GM12878 (cell line): ENCODE measurements around the gene SLC9C2. TPM values are rescaled to one million over a fixed set of nuclear protein-coding genes. Genes with fewer than 3 reads are reported as not detected.
A peak's percentile ranks its signal among the peaks of the same experiment; 100 is the strongest.

Source experiments
- ATAC-seq: fragments of 200-7000 bp; cut with Tn5 transposase; 3 replicates; pipeline ENCODE4 v1.9.1; 2020; ENCODE audit warnings: mild to moderate bottlenecking, moderate library complexity
- BruUV-seq: library from RNA; stranded (reverse); fragments of 400-500 nt; replicated peaks from 2 replicates; lab custom pipeline; 2021; lab: Mats Ljungman, UMichigan
- CTCF ChIA-PET: fragments of 300-600 bp; sonication (Branson Sonifier 250); formaldehyde crosslinking; extraction: SDS; loops from one replicate; lab custom pipeline; 2021; ENCODE audit warnings: inconsistent platforms; lab: Yijun Ruan, JAX
- POLR2A ChIA-PET: fragments of 350-600 bp; formaldehyde crosslinking; extraction: SDS; loops from one replicate; lab custom pipeline; 2021; ENCODE audit warnings: inconsistent platforms; lab: Charles Lee
- RAD21 ChIA-PET: fragments of 300-600 bp; sonication (Branson Sonifier 250); formaldehyde crosslinking; loops from one replicate; lab custom pipeline; 2023; ENCODE audit warnings: antibody characterized with exemption; ENCODE audit not compliant: unreplicated experiment; lab: Charles Lee
- SMC1A ChIA-PET: fragments of 300-600 bp; sonication (Branson Sonifier 250); formaldehyde crosslinking; loops from one replicate; lab custom pipeline; 2023; ENCODE audit not compliant: unreplicated experiment, uncharacterized antibody; lab: Charles Lee
- DNase-seq: peaks from one replicate; pipeline ENCODE4 v3.0.0-alpha.2; 2011; ENCODE audit warnings: low read depth, low spot score
- FAIRE-seq: peaks from 3 replicates; lab custom pipeline; 2011; peaks lifted over from hg19 to GRCh38; lab: Jason Lieb, UNC
- H2AFZ ChIP-seq: 2 replicates; pipeline ENCODE4 v1.6.0; 2011; ENCODE audit warnings: low read depth, low read length, control low read depth; ENCODE audit not compliant: control insufficient read depth
- H3K27ac ChIP-seq: 2 replicates; pipeline ENCODE4 v1.5.1; 2011; ENCODE audit warnings: control low read depth; ENCODE audit not compliant: control insufficient read depth, insufficient read depth
- H3K27me3 ChIP-seq, 2 experiments: replicated peaks in 1 of 2; 2 replicates each; pipeline versions ENCODE4 v1.6.0 to v1.6.1; 2011; ENCODE audit warnings: low read length in 1 of 2; ENCODE audit not compliant: control insufficient read depth in 2 of 2, insufficient read depth in 2 of 2
- H3K36me3 ChIP-seq, 2 experiments: 2 replicates each; pipeline ENCODE4 v1.5.1; 2011; ENCODE audit warnings: low read length in 1 of 2; ENCODE audit not compliant: control insufficient read depth in 2 of 2, insufficient read depth in 2 of 2
- H3K4me1 ChIP-seq: 2 replicates; pipeline ENCODE4 v1.6.1; 2011; ENCODE audit warnings: mild to moderate bottlenecking, low read length, moderate library complexity, mixed read lengths; ENCODE audit not compliant: control insufficient read depth, insufficient read depth
- H3K4me2 ChIP-seq: 2 replicates; pipeline ENCODE4 v1.6.0; 2011; ENCODE audit warnings: control low read depth; ENCODE audit not compliant: control insufficient read depth, insufficient read depth
- H3K4me3 ChIP-seq: fragments of 200-600 bp; sonication (generic); 2 replicates; pipeline ENCODE4 v1.5.1; 2016
- H3K79me2 ChIP-seq: 2 replicates; pipeline ENCODE4 v1.6.0; 2011; ENCODE audit warnings: low read length; ENCODE audit not compliant: control insufficient read depth, insufficient read depth
- H3K9ac ChIP-seq: 2 replicates; pipeline ENCODE4 v1.8.0; 2011; ENCODE audit warnings: low read length, control low read depth, mixed read lengths; ENCODE audit not compliant: control insufficient read depth, insufficient read depth
- H3K9me3 ChIP-seq: replicated peaks from 3 replicates; pipeline ENCODE4 v1.5.1; 2011; ENCODE audit warnings: mild to moderate bottlenecking, low read length; ENCODE audit not compliant: control insufficient read depth, insufficient read depth
- H4K20me1 ChIP-seq: 2 replicates; pipeline ENCODE4 v1.6.0; 2011; ENCODE audit not compliant: control insufficient read depth, insufficient read depth
- BACH1 ChIP-seq: fragments of 450-650 bp; IDR thresholded peaks from 2 replicates; pipeline ENCODE4 v1.6.1; 2017; ENCODE audit warnings: mild to moderate bottlenecking, borderline replicate concordance
- BMI1 ChIP-seq: fragments of 450-650 bp; IDR thresholded peaks from 2 replicates; pipeline ENCODE4 v1.6.1; 2016; ENCODE audit warnings: mild to moderate bottlenecking, moderate library complexity, borderline replicate concordance
- LARP7 ChIP-seq: fragments of 450-650 bp; IDR thresholded peaks from 2 replicates; pipeline ENCODE4 v1.6.1; 2017; ENCODE audit warnings: mild to moderate bottlenecking
- NR2F1 ChIP-seq: fragments of 450-650 bp; conservative IDR thresholded peaks from 2 replicates; pipeline ENCODE4 v1.6.1; 2017; ENCODE audit warnings: mild to moderate bottlenecking
- POLR2AphosphoS2 ChIP-seq: IDR thresholded peaks from 2 replicates; pipeline ENCODE4 v1.6.1; 2011; ENCODE audit warnings: low read depth, mild to moderate bottlenecking, low read length, improper control_type of control experiment, moderate library complexity
- PRDM15 ChIP-seq: fragments of 450-650 bp; formaldehyde crosslinking; IDR thresholded peaks from 2 replicates; pipeline ENCODE4 v1.4.0; 2020; ENCODE audit warnings: mild to moderate bottlenecking, moderate library complexity
- SIN3A ChIP-seq: IDR thresholded peaks from 2 replicates; pipeline ENCODE4 v1.6.1; 2012; ENCODE audit warnings: low read depth, low read length, improper control_type of control experiment
- TCF3 ChIP-seq: IDR thresholded peaks from 2 replicates; pipeline ENCODE4 v1.6.1; 2012; ENCODE audit warnings: low read depth, mild to moderate bottlenecking, low read length, borderline replicate concordance; ENCODE audit not compliant: insufficient read depth
- YY1 ChIP-seq: IDR thresholded peaks from 2 replicates; pipeline ENCODE4 v1.6.1; 2011; ENCODE audit warnings: low read depth, mild to moderate bottlenecking, low read length
- ZNF592 ChIP-seq: fragments of 450-650 bp; IDR thresholded peaks from 2 replicates; pipeline ENCODE4 v1.6.1; 2017; ENCODE audit warnings: mild to moderate bottlenecking, moderate library complexity
- WGBS: methylation state at CpG from one replicate; pipeline ENCODE4 v1.1.6; 2016; ENCODE audit warnings: low lambda C conversion rate; ENCODE audit not compliant: insufficient replicate concordance, insufficient coverage; ENCODE audit errors: missing lambda C conversion rate; 5-methylcytosine and 5-hydroxymethylcytosine counted together
- in situ Hi-C: fragments of 300-500 bp; cut with MboI; formaldehyde crosslinking; loops from 9 replicates; pipeline ENCODE4 v1.14.3; 2018; ENCODE audit warnings: mixed read lengths
- intact Hi-C: fragments of 100-400 bp; cut with micrococcal nuclease; formaldehyde crosslinking; loops from one replicate; pipeline ENCODE4 v1.14.2; 2022; ENCODE audit not compliant: unreplicated experiment
- polyA plus RNA-seq, 11 experiments: library from polyadenylated mRNA; depleted of rRNA in 4 of 11; unstranded in 6 of 11; stranded (reverse) in 5 of 11; fragments of >200 nt; fragmentation: Nextera tagmentation in 4 of 11; fragmentation: Illumina TruSeq in 1 of 11; extraction: Ambion mirVana in 4 of 11; extraction: Trizol in 1 of 11; gene quantifications; 1 replicate in 1 of 11; 2 replicates in 10 of 11; pipeline versions ENCODE4 v1.2.1 to v1.2.3, GENCODE V29; 2011 to 2016; ENCODE audit warnings: inconsistent platforms in 2 of 11, missing spikeins in 2 of 11, low read depth in 1 of 11
- total RNA-seq, 4 experiments: library from RNA; depleted of rRNA in 3 of 4; stranded (reverse); fragments of >200 nt in 3 of 4; fragmentation: Illumina TruSeq in 1 of 4; extraction: Trizol in 1 of 4; gene quantifications; 2 replicates each; pipeline versions ENCODE4 v1.2.1 to v1.2.3, GENCODE V29; 2013 to 2021

Gene SLC9C2
- total and polyA plus RNA-seq, 10 of the 15 experiments (the other 5 are each of a cell fraction or from before 2014, with no cell fraction given), result not detected

DNA sequence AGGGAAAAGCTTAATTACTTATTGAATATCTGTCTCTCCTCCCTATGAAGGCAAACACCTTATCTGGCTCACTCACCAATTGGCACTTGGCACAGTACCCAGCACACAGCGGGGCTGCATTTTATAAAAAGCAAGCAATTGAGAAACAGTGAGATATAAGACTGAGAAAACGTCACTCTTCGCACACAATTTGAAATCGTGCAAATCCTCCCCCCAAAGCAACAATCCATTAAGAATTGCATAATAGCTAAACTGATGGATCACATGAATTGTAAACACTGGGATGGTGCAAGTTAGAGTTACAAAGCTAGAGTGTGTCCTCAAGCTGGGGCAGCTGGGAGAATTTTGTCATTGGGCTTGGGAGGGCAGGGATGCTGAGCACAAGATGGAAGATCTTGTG lies 98.6 kb downstream of the SLC9C2 start:
- no peaks in the 10 kb centered on the region for H3K9me3 ChIP-seq
- no peak overlapping the region for H3K4me2 ChIP-seq
- no peaks in the 10 kb centered on the region for H3K79me2 ChIP-seq
- intact Hi-C loops, result no loop called here
- no TSS peak for BruUV-seq
- H3K36me3 ChIP-seq, result no peaks in the 10 kb centered on the region
- ChIA-PET CTCF (interaction anchor here (1.5 to 3.6 kb wide), 2 partner anchors 74 to 249 kb away, joined by 3 to 24 read pairs; no protein-coding TSS in a partner anchor), RAD21 (no interaction called here), SMC1A (interaction anchor here (1.6 to 3.6 kb wide), 2 partner anchors 26 to 74 kb away, joined by 3 to 18 read pairs; no protein-coding TSS in a partner anchor), POLR2A (no interaction called here)
- no peak overlapping the region for H3K4me3 ChIP-seq
- DNase-seq, result no peak
- no peaks in the 10 kb centered on the region for H4K20me1 ChIP-seq
- H3K27ac ChIP-seq, result no peak overlapping the region
- no peaks in the 10 kb centered on the region for H3K27me3 ChIP-seq
- WGBS, result 64% methylated on average over 4 of the region's 4 CpGs
- TF ChIP-seq LARP7 (no peak), TCF3 (no peak), BACH1 (no peak)
- no peak overlapping the region for H2AFZ ChIP-seq
- no peak for ATAC-seq
- no peak overlapping the region for H3K9ac ChIP-seq
- no peak for FAIRE-seq
- in situ Hi-C loops, result no loop called here
- no peaks in the 10 kb centered on the region for H3K4me1 ChIP-seq

DNA sequence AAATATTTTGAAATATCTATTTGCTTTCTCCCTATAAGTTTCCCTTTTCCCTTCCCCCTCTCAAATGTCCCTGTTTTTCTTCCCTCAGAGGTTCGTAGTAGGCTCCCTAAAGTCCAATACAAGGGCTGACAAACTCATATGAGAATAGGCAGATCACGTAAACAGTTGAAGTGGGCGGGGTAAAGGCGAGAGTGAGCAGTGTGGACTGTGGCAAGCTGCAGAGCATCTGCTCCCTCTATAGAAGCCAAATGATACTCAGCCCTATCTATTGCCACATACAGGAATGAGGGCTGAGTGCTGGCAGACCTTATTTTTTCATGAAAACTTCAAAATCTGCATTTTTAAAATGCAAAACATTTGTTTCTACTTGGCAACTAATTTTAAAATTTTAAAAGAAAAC lies 99.5 kb downstream of the SLC9C2 start:
- H2AFZ ChIP-seq, result no peak overlapping the region
- no peak overlapping the region for H3K4me2 ChIP-seq
- H3K9ac ChIP-seq, result no peak overlapping the region
- RAD21 ChIA-PET, result no interaction called here
- 56% methylated on average over 4 of the region's 4 CpGs for WGBS
- intact Hi-C loops, result no loop called here
- SMC1A ChIA-PET, result interaction anchor here (1.0 to 1.6 kb wide), 2 partner anchors 25 to 73 kb away, joined by 3 read pairs; no protein-coding TSS in a partner anchor
- ATAC-seq (peak; percentile 62; the same call in 2 of the 3 replicates), DNase-seq (no peak), FAIRE-seq (no peak)
- POLR2A ChIA-PET, result no interaction called here
- no peaks in the 10 kb centered on the region for H3K36me3 ChIP-seq
- no peaks in the 10 kb centered on the region for H3K4me1 ChIP-seq
- H3K27ac ChIP-seq, result no peak overlapping the region
- no peaks in the 10 kb centered on the region for H3K27me3 ChIP-seq
- no peak overlapping the region for H3K4me3 ChIP-seq
- BruUV-seq, result no TSS peak
- H3K79me2 ChIP-seq, result no peaks in the 10 kb centered on the region
- CTCF ChIA-PET, result no interaction called here
- H4K20me1 ChIP-seq, result no peaks in the 10 kb centered on the region
- no peaks in the 10 kb centered on the region for H3K9me3 ChIP-seq
- in situ Hi-C loops, result no loop called here
- TF ChIP-seq YY1 (no peak), POLR2AphosphoS2 (no peak), ZNF592 (no peak), PRDM15 (CRISPR knock-in tag) (no peak), NR2F1 (no peak), BMI1 (no peak), SIN3A (no peak)
